Muscle of leg (tissue), 11 donors: ENCODE data around the gene PCDHA10. TPM values are rescaled to one million over a fixed set of nuclear protein-coding genes. Genes with fewer than 3 reads are reported as not detected.
"Not testable (repeated sequence)": the region's sequence is repeated elsewhere in the genome, so short reads cannot be mapped to it uniquely, and the experiment has no call there.

Experiments
- DNase-seq: peaks from one replicate; pipeline ENCODE4 v3.0.0; 2013
- H3K27ac ChIP-seq: one replicate; pipeline ENCODE4 v1.5.1; 2013; ENCODE audit warnings: mild to moderate bottlenecking, low read length, control low read depth
- H3K27me3 ChIP-seq: one replicate; pipeline ENCODE4 v1.6.1; 2013; ENCODE audit warnings: low read length; ENCODE audit not compliant: control insufficient read depth, insufficient read depth
- H3K36me3 ChIP-seq: one replicate; pipeline ENCODE4 v1.6.1; 2013; ENCODE audit warnings: low read length; ENCODE audit not compliant: control insufficient read depth, insufficient read depth
- H3K4me1 ChIP-seq: one replicate; pipeline ENCODE4 v1.6.1; 2013; ENCODE audit warnings: low read length; ENCODE audit not compliant: control insufficient read depth, insufficient read depth
- H3K4me3 ChIP-seq: one replicate; pipeline ENCODE4 v1.5.1; 2013; ENCODE audit warnings: low read length, control low read depth
- H3K9me3 ChIP-seq: replicated peaks from 2 replicates; pipeline ENCODE4 v1.6.1; 2013; ENCODE audit warnings: low read depth, low read length; ENCODE audit not compliant: control insufficient read depth
- WGBS: methylation state at CpG from one replicate; pipeline ENCODE4 v1.1.5; 2013; ENCODE audit warnings: missing lambda C conversion rate; ENCODE audit not compliant: insufficient coverage; 5-methylcytosine and 5-hydroxymethylcytosine counted together
- polyA plus RNA-seq, 8 donors: library from polyadenylated mRNA; unstranded; fragments of 120-200 nt; gene quantifications; one replicate each; pipeline versions ENCODE4 v1.2.1 to v1.2.3, GENCODE V29; 2013; ENCODE audit warnings: inconsistent platforms in 1 of 8, low replicate concordance in 1 of 8; ENCODE audit not compliant: insufficient read length in 8 of 8, insufficient read depth in 1 of 8
- total RNA-seq: library from RNA; stranded (reverse); fragments of 120-200 nt; gene quantifications from one replicate; pipeline ENCODE4 v1.2.4, GENCODE V29; 2013

Gene PCDHA10
- total and polyA plus RNA-seq, 9 donors, result 0.04 to 0.12 (median 0.09) TPM

DNA sequence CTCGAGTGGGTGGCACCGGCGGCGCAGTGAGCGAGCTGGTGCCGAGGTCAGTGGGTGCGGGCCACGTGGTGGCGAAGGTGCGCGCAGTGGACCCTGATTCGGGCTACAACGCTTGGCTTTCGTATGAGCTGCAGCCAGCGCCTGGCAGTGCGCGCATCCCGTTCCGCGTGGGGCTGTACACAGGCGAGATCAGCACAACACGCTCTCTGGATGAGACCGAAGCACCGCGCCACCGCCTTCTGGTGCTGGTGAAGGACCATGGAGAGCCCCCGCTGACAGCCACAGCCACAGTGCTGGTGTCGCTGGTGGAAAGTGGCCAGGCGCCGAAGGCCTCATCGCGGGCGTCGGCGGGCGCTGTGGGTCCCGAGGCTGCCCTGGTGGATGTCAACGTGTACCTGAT, 32.2 kb upstream of the PCDHA10 start:
- Histone ChIP-seq H3K4me3 (no peak overlapping the region), H3K27ac (no peak overlapping the region), H3K4me1 (no peaks in the 10 kb centered on the region), H3K9me3 (peaks cover 6% of the 10 kb centered on the region), H3K36me3 (no peaks in the 10 kb centered on the region), H3K27me3 (peaks cover 2% of the 10 kb centered on the region)
- no peak for DNase-seq
- whole genome bisulfite sequencing, result 53% methylated on average over 38 of the region's 38 CpGs

DNA sequence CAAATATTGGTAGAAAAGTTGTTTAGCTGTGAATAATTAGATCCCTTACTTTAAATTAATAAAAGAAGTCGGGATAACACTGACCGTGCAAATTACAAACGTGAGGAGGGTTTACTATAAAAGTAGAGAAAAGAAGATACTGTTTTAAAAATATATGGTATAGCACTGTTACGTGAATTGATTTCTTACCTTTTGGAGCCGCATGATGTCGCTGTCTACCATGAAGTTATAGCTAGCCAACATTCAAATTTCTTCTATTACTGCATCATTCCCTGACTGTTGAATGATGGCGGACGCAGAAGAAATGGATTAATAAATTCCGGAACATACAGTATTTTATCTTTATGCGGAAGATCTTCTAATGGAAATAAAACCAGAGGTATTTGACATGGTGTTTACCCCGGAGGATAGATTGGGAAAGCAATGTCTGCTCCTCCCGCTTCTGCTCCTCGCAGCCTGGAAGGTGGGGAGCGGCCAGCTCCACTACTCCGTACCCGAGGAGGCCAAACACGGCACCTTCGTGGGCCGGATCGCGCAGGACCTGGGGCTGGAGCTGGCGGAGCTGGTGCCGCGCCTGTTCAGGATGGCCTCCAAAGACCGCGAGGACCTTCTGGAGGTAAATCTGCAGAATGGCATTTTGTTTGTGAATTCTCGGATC, 27.9 kb upstream of the PCDHA10 start, which contains the start of gene PCDHA6:
TSS of gene PCDHA6 (plus strand) at position 257 of the 658 bp plus-strand sequence. CDS start at position 389, 132 bp downstream.
- no peak for DNase-seq
- H3K36me3 ChIP-seq, result no peaks in the 10 kb centered on the region
- no peak within 1 kb of the TSS for H3K4me3 ChIP-seq
- no peaks in the 10 kb centered on the region for H3K4me1 ChIP-seq
- H3K27ac ChIP-seq, result no peak within 1 kb of the TSS
- peaks cover 7% of the 10 kb centered on the region for H3K27me3 ChIP-seq
- 11% methylated on average over 12 of the region's 27 CpGs for WGBS
- peaks cover 12% of the 10 kb centered on the region for H3K9me3 ChIP-seq

DNA sequence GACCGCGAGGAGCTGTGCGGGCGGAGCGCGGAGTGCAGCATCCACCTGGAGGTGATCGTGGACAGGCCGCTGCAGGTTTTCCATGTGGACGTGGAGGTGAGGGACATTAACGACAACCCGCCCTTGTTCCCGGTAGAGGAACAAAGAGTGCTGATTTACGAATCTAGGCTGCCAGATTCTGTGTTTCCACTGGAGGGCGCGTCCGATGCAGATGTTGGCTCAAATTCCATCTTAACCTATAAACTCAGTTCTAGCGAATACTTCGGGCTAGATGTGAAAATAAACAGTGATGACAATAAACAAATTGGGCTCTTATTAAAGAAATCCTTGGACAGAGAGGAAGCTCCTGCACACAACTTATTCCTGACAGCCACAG, 27.3 kb upstream of the PCDHA10 start:
- H3K36me3 ChIP-seq, result no peaks in the 10 kb centered on the region
- no peak for DNase-seq
- no peaks in the 10 kb centered on the region for H3K4me1 ChIP-seq
- peaks cover 12% of the 10 kb centered on the region for H3K9me3 ChIP-seq
- peaks cover 7% of the 10 kb centered on the region for H3K27me3 ChIP-seq
- WGBS, result 21% methylated on average over 8 of the region's 18 CpGs
- no peak overlapping the region for H3K27ac ChIP-seq
- no peak overlapping the region for H3K4me3 ChIP-seq

DNA sequence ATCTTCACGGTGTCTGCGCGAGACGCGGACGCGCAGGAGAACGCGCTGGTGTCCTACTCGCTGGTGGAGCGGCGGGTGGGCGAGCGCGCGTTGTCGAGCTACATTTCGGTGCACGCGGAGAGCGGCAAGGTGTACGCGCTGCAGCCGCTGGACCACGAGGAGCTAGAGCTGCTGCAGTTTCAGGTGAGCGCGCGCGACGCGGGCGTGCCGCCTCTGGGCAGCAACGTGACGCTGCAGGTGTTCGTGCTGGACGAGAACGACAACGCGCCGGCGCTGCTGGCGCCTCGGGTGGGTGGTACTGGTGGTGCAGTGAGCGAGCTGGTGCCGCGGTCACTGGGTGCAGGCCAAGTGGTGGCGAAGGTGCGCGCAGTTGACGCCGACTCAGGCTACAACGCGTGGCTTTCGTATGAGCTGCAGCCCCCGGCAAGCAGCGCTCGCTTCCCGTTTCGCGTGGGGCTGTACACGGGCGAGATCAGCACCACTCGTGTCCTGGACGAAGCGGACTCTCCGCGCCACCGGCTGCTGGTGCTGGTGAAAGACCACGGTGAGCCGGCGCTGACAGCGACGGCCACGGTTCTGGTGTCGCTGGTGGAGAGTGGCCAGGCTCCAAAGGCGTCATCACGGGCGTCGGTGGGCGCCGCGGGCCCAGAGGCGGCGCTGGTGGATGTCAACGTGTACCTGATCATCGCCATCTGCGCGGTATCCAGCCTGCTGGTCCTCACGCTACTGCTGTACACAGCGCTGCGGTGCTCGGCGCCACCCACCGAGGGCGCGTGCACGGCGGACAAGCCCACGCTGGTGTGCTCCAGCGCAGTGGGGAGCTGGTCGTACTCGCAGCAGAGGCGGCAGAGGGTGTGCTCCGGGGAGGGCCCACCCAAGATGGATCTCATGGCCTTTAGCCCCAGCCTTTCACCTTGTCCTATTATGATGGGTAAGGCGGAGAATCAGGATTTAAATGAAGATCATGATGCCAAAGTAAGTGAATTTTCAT, 25.9 kb upstream of the PCDHA10 start:
- not testable (repeated sequence) for H3K4me1 ChIP-seq, H3K9me3 ChIP-seq
- peaks cover 10% of the 10 kb centered on the region for H3K27me3 ChIP-seq

DNA sequence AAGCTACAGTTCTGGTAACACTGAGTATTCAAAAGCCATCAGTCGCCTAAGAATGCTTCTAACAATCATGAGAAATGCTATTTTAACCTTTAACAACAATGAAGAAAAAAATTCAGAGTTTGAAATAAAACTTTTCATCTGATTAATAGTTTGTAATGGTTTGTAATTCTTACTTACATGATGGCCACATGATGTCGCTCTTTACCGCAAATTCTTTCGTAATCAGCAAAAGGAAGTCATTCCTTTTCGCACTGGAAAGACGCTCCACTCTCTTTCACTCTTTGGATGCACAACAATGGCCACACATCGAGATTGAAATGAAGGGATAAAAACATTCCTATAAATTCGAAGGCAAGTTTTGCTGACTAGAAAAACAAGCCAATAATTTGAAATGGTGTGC, 21.7 kb upstream of the PCDHA10 start, which contains the start of gene PCDHA7:
TSS of gene PCDHA7 (plus strand) at position 277 of the 400 bp plus-strand sequence. CDS start at position 392, 115 bp downstream.
- Histone ChIP-seq H3K27me3 (peaks cover 12% of the 10 kb centered on the region), H3K4me3 (no peak within 1 kb of the TSS), H3K27ac (no peak within 1 kb of the TSS), H3K9me3 (peaks cover 21% of the 10 kb centered on the region), H3K36me3 (no peaks in the 10 kb centered on the region), H3K4me1 (no peaks in the 10 kb centered on the region)
- DNase-seq, result peak; percentile 2
- WGBS, result no CpG with 5 or more reads among the region's 8 CpGs

More for the DNA sequence above, 25.9 kb upstream of the PCDHA10 start:
- DNase-seq, H3K4me3 ChIP-seq, H3K27ac ChIP-seq, H3K36me3 ChIP-seq: not testable (repeated sequence)
- WGBS, result 41% methylated on average over 90 of the region's 106 CpGs

DNA sequence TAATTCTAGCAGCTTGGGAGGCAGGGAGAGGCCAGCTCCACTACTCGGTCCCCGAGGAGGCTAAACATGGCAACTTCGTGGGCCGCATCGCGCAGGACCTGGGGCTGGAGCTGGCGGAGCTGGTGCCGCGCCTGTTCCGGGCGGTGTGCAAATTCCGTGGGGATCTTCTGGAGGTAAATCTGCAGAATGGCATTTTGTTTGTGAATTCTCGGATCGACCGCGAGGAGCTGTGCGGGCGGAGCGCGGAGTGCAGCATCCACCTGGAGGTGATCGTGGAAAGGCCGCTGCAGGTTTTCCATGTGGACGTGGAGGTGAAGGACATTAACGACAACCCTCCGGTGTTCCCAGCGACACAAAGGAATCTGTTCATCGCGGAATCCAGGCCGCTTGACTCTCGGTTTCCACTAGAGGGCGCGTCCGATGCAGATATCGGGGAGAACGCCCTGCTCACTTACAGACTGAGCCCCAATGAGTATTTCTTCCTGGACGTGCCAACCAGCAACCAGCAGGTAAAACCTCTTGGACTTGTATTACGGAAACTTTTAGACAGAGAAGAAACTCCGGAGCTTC, 21.2 kb upstream of the PCDHA10 start:
- Histone ChIP-seq H3K9me3 (peaks cover 21% of the 10 kb centered on the region), H3K27me3 (peaks cover 12% of the 10 kb centered on the region)
- not testable (repeated sequence) for H3K36me3 ChIP-seq, H3K27ac ChIP-seq, H3K4me3 ChIP-seq, H3K4me1 ChIP-seq, DNase-seq
- 25% methylated on average over 15 of the region's 38 CpGs for WGBS

DNA sequence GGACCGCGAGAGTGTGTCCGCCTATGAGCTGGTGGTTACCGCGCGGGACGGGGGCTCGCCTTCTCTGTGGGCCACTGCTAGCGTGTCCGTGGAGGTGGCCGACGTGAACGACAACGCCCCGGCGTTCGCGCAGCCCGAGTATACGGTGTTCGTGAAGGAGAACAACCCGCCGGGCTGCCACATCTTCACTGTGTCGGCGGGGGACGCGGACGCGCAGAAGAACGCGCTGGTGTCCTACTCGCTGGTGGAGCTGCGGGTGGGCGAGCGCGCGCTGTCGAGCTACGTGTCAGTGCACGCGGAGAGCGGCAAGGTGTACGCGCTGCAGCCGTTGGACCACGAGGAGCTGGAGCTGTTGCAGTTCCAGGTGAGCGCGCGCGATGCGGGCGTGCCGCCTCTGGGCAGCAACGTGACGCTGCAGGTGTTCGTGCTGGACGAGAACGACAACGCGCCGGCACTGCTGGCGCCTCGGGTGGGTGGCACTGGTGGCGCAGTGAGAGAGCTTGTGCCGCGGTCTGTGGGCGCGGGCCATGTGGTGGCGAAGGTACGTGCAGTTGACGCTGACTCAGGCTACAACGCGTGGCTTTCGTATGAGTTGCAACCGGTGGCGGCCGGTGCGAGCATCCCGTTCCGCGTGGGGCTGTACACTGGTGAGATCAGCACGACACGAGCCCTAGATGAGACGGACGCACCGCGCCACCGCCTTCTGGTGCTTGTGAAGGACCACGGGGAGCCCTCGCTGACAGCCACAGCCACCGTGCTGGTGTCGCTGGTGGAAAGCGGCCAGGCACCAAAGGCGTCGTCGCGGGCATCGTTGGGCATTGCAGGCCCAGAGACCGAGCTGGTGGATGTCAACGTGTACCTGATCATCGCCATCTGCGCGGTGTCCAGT, 19.8 kb upstream of the PCDHA10 start:
- peaks cover 17% of the 10 kb centered on the region for H3K9me3 ChIP-seq
- no peaks in the 10 kb centered on the region for H3K4me1 ChIP-seq
- DNase-seq, result no peak
- 37% methylated on average over 103 of the region's 103 CpGs for WGBS
- H3K4me3 ChIP-seq, result no peak overlapping the region
- peaks cover 7% of the 10 kb centered on the region for H3K27me3 ChIP-seq
- no peak overlapping the region for H3K27ac ChIP-seq
- no peaks in the 10 kb centered on the region for H3K36me3 ChIP-seq

DNA sequence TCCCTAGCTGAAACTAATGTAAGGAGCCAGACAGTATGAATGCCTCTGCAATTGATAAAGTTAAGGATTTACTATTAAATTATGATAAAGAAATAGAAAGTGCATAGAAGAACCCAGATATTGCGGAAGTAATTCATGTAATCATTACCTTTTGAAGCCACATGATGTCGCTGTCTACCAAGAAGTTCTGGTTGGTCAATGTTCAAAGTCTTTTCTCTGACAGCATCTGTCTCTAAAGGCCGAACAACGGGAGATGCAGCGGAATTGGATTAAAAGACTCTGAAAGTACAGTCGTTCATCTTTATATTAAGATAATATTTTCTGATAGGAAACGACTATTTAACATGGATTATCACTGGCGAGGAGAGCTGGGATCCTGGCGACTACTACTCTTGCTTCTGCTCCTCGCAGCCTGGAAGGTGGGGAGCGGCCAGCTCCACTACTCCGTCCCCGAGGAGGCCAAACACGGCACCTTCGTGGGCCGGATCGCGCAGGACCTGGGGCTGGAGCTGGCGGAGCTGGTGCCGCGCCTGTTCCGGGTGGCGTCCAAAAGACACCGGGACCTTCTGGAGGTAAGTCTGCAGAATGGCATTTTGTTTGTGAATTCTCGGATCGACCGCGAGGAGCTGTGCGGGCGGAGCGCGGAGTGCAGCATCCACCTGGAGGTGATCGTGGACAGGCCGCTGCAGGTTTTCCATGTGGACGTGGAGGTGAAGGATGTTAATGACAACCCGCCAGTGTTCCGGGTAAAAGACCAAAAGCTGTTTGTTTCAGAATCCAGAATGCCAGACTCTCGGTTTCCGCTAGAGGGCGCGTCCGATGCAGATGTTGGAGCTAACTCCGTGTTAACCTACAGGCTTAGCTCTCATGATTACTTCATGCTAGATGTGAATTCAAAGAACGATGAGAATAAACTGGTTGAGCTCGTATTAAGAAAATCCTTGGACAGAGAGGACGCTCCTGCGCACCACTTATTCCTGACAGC, 14.4 kb upstream of the PCDHA10 start, which contains the start of gene PCDHA8:
TSS of gene PCDHA8 (plus strand) at position 210 of the 985 bp plus-strand sequence. CDS start at position 345, 135 bp downstream.
- no peak for DNase-seq
- peaks cover 16% of the 10 kb centered on the region for H3K9me3 ChIP-seq
- 17% methylated on average over 14 of the region's 47 CpGs for WGBS
- H3K27me3 ChIP-seq, result no peaks in the 10 kb centered on the region
- no peaks in the 10 kb centered on the region for H3K36me3 ChIP-seq
- no peak within 1 kb of the TSS for H3K4me3 ChIP-seq
- H3K4me1 ChIP-seq, result no peaks in the 10 kb centered on the region
- no peak within 1 kb of the TSS for H3K27ac ChIP-seq
